DMS 273 treated with DMSO at 0.1 percent for 48 hours (cell line): ENCODE results near the gene ST6GALNAC4.
A peak's percentile ranks its signal among the peaks of the same experiment; 100 is the strongest.
"Not testable (repeated sequence)": the region's sequence is repeated elsewhere in the genome, so short reads cannot be mapped to it uniquely, and the experiment has no call there.

Experiments used
- DNase-seq: peaks from one replicate; lab custom pipeline; 2025; lab: John Stamatoyannopoulos, UW

Gene ST6GALNAC4

DNA sequence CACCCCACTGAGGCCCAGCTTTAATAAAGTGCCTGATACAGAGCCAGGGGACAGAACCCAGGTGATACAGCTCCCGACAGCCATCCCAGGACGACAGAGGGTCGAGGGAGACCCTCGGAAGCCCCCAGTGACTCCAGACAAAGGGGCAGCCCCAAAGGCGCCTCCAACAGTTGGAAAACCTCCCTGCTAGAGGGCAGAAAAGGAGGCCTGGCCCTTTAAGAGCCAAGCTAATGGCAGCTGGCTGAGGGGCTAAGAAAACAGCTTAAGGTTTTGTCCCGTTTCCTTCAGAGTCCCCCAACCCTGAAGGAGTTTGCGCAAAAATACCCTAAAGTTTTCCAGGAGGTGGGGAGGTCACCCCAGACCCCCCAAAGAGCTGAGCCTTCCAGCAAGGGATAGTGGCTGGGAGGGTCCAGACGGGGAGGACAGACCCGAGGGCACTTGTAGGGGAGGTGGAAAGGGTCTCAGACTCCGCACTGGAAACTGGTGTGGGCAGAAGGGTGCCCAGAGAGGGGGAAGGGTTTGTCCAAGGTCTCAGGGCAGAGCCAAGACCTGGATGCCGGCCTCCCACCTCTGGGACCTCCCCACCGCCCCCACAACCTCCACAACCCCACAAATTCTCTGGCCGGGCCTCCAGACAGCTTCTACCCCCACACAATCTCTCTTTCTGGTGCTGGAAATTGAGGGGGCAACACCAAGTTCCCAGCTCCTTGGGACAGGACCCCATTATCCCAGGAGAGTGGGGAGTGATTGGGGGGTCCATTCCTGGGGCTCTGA, 31.1 kb downstream of the ST6GALNAC4 start:
- DNase-seq, result no peak

DNA sequence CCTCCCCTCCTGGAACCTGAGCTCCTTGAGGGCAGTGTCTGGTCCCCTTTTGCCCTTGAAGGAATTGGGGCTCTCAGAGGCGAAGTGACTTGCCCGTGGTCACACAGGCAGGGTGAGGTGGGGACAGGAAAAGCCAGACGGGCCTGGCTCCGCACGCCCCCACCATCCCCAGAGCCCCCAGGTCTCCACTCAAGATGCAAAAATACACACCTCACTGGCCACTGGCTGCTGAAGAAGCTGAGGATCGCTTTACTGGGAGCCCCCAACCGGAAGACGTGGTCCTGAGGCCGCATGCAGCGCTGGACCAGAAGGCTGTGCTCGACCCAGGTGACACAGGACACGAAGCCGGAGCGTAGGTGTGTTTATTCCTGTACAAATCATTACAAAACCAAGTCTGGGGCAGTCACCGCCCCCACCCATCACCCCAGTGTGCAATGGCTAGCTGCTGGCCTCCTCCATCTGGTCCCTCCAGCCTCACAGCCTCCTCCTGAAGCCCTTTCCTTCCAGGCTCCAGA, 31.8 kb downstream of the ST6GALNAC4 start:
- no peak for DNase-seq

DNA sequence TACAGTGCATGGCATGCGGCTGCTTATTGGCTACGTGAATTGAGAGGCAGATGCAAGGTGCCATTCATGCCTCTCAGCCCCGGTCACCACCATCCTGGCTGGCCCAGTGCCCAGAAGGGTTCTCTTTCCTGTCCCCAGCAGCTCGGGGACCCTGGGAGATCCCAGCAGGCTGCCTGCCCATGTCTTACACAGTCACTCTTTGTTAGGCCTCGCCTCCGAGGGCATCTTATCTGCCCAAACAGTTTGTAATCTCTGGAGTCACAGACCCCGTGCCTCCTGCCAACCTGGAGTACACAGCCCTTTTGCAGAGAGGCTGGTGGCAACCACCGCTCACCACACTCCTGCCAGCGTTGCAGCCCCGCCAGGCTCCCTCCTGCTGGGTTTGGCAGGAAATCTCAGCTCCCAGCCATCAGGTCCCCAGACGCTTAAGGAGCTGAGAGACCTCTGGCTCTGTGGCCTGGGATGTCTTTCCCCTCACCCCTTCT, 32.4 kb downstream of the ST6GALNAC4 start:
- peak; percentile 86 for DNase-seq

- no peak for DNase-seq
Measured at GRCh38 chr9:127883959-127884358, 32.9 kb downstream of the ST6GALNAC4 start.

DNA sequence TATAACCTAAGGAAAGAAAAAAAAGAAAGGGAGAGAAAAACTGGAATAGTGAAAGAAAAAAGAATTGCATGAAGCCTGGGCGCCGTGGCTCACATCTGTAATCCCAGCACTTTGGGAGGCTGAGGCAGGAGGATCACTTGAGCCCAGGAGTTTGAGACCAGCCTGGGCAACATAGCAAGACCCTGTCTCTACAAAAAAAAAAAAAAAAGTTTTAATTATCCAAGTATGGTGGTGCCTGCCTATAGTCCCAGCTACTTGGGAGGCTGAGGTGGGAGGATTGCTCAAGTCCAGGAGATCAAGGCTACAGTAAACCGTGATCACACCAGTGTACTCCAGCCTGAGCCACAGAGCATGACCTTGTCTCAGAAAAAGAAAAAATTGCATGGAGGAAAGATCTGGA, 35.1 kb downstream of the ST6GALNAC4 start:
- not testable (repeated sequence) for DNase-seq

DNA sequence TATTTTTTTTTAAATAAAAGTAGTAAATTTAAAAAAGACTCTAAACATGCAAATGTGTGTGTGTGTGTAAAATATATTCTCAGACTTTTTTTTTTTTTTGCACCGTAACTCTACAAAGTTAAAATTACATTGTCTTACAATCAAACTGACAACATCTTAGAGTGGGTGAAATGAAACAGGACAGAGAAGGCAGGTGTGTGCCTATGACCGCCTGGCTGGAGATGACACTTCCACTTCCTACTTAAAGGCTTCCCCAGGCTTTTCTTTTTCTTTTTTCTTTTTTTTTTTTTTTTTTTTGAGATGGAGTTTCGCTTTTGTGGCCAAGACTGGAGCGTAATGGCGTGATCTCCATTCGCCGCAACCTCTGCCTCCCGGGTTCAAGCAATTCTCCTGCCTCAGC, 36.7 kb downstream of the ST6GALNAC4 start:
- no peak for DNase-seq

- DNase-seq, result no peak
Measured at GRCh38 chr9:127878652-127879390, 38.0 kb downstream of the ST6GALNAC4 start.

- DNase-seq, result no peak
Measured at GRCh38 chr9:127878001-127878651, 38.7 kb downstream of the ST6GALNAC4 start.

GRCh38 chr9:127877566-127877998, 39.3 kb downstream of the ST6GALNAC4 start, which contains the start of gene AK1:
Gene AK1, minus strand, starts transcription at chr9:127877675. Its CDS starts 3,058 bp downstream, at chr9:127874617.
- no peak for DNase-seq

- DNase-seq, result no peak
Measured at GRCh38 chr9:127876764-127877562, 39.9 kb downstream of the ST6GALNAC4 start.

DNA sequence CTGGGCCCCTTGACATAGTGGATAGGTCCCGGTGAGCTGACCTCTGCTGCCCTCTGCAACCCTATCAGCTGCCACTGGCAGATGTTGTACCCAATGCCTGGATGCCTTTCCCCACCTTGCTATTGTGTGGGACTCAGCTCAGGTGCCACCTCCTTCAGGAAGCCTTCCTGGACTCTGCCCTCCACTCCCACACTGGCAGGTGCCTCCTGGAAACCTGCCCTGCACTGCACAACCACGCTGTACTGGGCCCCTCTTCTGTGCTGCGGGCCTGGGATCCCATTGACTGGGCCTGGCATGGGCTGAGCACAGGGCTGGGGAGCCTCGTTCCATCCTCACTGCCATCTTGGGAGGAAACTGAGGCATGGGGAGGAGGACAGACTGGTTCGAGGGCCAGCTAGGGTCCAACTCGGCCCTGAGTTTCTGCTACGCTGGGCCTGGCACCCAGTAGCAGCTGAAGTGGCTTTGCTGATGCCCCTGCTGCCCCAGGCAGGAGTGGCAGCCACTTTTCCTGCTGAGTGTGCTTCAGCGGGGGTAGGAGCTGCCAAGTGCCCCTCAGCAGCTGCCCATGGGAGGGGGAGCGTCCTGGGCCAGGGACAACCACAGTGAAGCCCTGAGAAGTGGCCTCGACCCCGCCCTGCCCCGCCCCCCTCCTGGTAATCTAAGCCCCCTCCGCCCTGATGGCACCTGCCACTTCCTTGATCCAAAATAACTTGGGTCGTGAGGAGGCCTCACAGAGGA, 40.6 kb downstream of the ST6GALNAC4 start:
- DNase-seq, result no peak

- DNase-seq, result no peak
Measured at GRCh38 chr9:127875306-127875966, 41.4 kb downstream of the ST6GALNAC4 start.

GRCh38 chr9:127874301-127875221, 42.3 kb downstream of the ST6GALNAC4 start:
- no peak for DNase-seq

DNA sequence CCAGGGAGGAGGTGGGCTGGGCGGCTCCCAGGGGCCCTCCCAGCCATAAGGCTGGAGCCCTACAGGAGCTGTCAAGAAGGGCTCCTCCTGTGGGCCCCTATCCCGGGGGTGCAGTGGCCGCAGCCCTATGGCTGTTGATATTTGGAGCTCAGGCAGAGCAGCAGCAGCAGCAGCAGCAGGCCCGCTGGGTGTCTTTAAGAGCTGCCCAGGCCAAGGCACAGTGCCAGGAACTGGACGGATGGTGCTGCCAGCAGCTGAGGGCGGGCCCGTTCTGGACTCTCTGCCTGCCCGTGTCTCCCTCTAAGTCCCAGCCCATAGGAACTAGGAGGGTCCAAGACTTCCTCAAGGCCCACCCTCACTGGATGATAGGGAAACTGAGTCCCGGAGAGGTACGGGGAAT, 43.0 kb downstream of the ST6GALNAC4 start:
- no peak for DNase-seq

- no peak for DNase-seq
Measured at GRCh38 chr9:127873223-127873691, 43.6 kb downstream of the ST6GALNAC4 start.

DNA sequence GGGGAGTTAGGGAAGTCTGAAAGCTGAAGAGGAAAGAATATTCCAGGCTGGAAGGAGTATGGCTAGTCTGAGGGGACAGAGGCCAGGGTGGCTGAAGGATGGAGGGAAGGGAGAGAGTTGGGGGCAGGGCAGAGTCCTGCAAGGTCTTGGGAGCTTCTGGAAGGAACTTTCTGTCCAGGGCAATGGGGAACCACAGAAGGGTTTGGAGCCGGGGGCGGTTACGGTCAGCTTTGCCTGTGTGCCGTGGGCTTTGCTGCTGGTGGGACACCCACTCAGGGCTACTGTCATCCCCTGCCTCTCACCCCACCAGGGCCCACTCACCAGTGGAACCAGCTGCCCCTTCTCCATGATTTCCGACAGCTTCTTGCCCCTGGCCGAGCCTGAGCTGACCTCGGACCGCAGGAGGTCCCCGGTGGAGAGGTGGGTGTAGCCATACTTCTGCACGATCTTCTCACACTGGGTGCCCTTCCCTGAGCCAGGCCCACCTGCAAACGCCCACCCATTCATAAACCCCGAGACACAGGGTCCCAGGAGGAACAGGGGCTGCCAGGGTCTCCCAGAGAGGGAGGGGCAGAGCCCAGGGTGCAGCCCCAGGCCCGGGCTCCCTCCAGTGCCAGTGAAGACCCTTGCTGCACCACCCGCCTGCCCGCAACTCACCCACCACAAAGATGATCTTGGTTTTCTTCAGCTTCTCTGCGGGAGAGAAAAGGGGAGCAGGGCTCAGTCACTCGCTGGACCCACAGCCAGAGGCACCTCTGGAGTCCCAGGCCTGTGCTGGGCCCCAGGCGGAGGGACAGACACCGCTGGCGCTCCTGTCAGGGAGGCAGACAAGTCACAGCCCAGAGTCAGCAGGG, 44.2 kb downstream of the ST6GALNAC4 start:
- no peak for DNase-seq

GRCh38 chr9:127871531-127871930, 45.3 kb downstream of the ST6GALNAC4 start:
- no peak for DNase-seq

DNA sequence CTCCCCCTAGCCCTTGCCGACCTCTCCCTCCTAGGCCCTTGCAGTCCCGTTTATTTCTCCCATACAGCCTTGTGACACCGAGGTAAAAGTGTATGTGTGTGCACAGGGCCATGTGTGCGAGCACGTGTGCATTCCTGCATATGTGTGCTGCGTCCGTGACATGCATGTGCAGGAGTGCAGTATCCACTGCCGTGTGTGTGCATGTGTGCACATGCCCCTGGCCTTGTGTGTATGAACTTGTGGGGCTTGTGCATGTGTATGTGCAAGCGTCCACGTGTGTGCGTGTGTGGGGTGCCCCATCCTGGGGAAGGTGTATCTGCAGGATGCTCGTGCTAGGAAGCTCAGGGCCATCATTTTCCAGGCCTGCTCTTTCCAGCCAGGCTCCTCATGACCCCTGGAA, 46.0 kb downstream of the ST6GALNAC4 start:
- DNase-seq, result no peak
